GM10248 (cell line): Measurements from ENCODE around the gene PYGM.
A peak's percentile ranks its signal among the peaks of the same experiment; 100 is the strongest.

ENCODE experiments used
- CTCF ChIA-PET: fragments of 300-600 bp; sonication (Branson Sonifier 250); formaldehyde crosslinking; extraction: SDS; loops from one replicate; lab custom pipeline; 2021; ENCODE audit warnings: antibody characterized with exemption; lab: Yijun Ruan, JAX
- POLR2A ChIA-PET: fragments of 350-650 bp; sonication (Branson Sonifier 250); formaldehyde crosslinking; extraction: SDS; loops from one replicate; lab custom pipeline; 2020; ENCODE audit warnings: antibody characterized with exemption; lab: Yijun Ruan, JAX
- DNase-seq: peaks from one replicate; pipeline ENCODE4 v3.0.0; 2012; ENCODE audit errors: extremely low spot score
- TF ChIP-seq, protein P1 (sequence below): IDR thresholded peaks from 2 replicates; pipeline ENCODE4 v1.5.1; 2012; ENCODE audit warnings: mild to moderate bottlenecking, low read depth; ENCODE audit errors: extremely low read depth, missing control alignments, control extremely low read depth

The PYGM gene

GRCh38 chr11:64770120-64770519 is 10.3 kb upstream of the PYGM start:
- CTCF ChIA-PET = interaction anchor here (2.4 kb wide), 1 partner anchor 23 kb away, joined by 7 read pairs; no protein-coding TSS in a partner anchor
- DNase-seq = no peak
- TF ChIP-seq, protein P1, sequence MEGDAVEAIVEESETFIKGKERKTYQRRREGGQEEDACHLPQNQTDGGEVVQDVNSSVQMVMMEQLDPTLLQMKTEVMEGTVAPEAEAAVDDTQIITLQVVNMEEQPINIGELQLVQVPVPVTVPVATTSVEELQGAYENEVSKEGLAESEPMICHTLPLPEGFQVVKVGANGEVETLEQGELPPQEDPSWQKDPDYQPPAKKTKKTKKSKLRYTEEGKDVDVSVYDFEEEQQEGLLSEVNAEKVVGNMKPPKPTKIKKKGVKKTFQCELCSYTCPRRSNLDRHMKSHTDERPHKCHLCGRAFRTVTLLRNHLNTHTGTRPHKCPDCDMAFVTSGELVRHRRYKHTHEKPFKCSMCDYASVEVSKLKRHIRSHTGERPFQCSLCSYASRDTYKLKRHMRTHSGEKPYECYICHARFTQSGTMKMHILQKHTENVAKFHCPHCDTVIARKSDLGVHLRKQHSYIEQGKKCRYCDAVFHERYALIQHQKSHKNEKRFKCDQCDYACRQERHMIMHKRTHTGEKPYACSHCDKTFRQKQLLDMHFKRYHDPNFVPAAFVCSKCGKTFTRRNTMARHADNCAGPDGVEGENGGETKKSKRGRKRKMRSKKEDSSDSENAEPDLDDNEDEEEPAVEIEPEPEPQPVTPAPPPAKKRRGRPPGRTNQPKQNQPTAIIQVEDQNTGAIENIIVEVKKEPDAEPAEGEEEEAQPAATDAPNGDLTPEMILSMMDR = no peak
- POLR2A ChIA-PET = interaction anchor here (1.0 to 1.6 kb wide), 2 partner anchors 9 to 10 kb away, joined by 3 to 4 read pairs; no protein-coding TSS in a partner anchor

DNA sequence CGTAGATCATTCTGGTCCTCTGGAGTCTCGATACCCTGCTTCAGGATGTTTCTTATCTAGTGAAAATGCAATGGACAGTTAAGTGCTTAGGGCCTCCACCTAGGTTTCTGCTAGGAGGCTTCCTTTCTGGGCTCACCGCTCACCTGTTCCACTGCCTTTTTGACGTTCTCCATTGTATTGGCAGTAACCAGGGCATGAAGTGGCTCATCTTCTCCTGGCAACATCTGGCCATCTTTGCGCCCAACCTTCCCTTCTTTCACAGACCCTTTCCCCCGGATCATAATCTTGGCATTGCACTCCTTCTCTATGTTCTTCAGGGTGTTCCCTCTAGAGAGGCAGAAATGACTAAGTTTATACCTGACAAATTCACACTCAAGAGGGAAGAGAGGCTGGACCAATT is 9.5 kb upstream of the PYGM start:
- no peak for DNase-seq
- ChIA-PET POLR2A (interaction anchor here (0.6 kb wide), 1 partner anchor 81 kb away, joined by 3 read pairs; no protein-coding TSS in a partner anchor), CTCF (interaction anchor here (1.0 kb wide), 1 partner anchor 22 kb away, joined by 3 read pairs; no protein-coding TSS in a partner anchor)
- TF ChIP-seq, protein P1 = no peak

GRCh38 chr11:64768300-64768694 is 8.5 kb upstream of the PYGM start:
- TF ChIP-seq, protein P1 = no peak
- ChIA-PET CTCF (interaction anchor here (0.7 to 1.9 kb wide), 11 partner anchors 8 to 104 kb away, joined by 3 to 9 read pairs (median 3); partner anchors contain the start of genes MAP4K2, PYGM, RASGRP2 and SF1), POLR2A (interaction anchor here (1.2 kb wide), 1 partner anchor 10 kb away, joined by 3 read pairs; no protein-coding TSS in a partner anchor)
- DNase-seq = no peak

DNA sequence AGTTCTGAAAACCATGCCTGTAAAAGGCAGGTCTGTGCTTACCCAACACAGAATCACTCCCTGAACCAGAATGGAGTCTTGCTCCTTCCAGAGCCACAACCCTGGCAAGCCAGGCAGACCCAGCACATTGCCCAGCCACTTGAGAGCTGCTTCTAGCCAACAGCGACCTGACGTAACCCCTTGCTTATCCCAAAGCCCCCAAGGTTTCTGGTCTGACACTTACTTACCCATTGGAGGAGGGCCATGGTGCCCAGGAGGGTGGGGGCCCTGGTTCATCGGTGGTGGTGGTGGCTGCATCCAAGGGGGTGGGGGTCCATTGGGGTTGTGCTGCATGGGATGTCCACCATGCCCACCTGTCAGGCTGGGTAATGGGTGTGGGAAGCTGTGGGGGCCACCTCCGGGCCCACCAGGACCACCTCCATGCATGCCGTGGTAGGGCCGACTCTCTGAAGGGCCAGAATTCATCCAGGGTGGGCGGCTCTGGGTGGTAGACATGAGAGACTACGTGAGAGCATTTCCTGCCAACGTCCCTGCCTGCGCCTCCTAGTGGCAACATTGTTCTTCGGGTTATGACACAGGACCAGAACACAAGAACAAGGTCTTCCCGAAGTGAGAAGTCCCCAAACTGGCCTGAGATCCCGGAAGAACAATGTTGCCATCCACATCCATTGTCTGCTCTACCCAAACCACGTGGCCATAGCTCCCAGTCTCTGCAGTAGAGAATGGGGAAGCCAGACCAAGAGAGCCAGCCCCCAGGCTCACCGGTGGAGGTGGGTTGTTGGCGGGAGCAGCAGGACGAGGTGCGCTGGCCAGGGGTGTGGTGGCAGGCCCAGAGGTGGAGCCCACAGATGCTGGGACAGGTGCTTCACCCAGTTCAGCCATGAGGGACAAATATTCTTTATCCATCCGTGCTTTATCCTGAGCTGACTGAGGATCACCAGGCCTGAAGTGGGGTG is 7.8 kb upstream of the PYGM start:
- TF ChIP-seq, protein P1 = peak; percentile 66
- DNase-seq = peak; percentile 50
- CTCF ChIA-PET = interaction anchor here (0.7 to 1.9 kb wide), 11 partner anchors 8 to 105 kb away, joined by 3 to 9 read pairs (median 3); partner anchors contain the start of genes MAP4K2, PYGM, RASGRP2 and SF1
- POLR2A ChIA-PET = interaction anchor here (1.2 kb wide), 1 partner anchor 11 kb away, joined by 3 read pairs; no protein-coding TSS in a partner anchor

DNA sequence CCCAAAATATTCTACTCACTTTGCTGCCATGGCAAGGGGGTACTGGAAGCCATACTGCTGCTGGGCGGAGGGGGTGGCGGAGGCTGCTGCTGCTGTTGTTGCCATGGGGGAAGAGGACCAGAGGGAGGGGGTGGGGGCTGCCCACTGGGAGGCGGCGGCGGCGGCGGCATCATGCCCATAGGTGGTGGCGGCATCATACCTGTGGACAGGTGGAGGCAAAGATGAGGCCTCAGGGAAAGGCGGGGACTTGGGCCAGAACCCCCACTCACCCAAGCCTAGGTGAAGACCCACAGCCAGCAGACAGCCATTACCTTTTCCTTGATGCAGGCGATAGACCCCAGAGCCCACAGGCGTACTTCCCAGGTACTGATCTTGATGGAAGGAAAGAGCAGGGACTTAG is 7.1 kb upstream of the PYGM start:
- DNase-seq = no peak
- POLR2A ChIA-PET = interaction anchor here (1.2 kb wide), 1 partner anchor 12 kb away, joined by 3 read pairs; no protein-coding TSS in a partner anchor
- CTCF ChIA-PET = interaction anchor here (0.7 to 1.9 kb wide), 4 partner anchors 7 to 30 kb away, joined by 3 to 9 read pairs (median 4); partner anchors contain the start of gene PYGM
- TF ChIP-seq, protein P1 = no peak

DNA sequence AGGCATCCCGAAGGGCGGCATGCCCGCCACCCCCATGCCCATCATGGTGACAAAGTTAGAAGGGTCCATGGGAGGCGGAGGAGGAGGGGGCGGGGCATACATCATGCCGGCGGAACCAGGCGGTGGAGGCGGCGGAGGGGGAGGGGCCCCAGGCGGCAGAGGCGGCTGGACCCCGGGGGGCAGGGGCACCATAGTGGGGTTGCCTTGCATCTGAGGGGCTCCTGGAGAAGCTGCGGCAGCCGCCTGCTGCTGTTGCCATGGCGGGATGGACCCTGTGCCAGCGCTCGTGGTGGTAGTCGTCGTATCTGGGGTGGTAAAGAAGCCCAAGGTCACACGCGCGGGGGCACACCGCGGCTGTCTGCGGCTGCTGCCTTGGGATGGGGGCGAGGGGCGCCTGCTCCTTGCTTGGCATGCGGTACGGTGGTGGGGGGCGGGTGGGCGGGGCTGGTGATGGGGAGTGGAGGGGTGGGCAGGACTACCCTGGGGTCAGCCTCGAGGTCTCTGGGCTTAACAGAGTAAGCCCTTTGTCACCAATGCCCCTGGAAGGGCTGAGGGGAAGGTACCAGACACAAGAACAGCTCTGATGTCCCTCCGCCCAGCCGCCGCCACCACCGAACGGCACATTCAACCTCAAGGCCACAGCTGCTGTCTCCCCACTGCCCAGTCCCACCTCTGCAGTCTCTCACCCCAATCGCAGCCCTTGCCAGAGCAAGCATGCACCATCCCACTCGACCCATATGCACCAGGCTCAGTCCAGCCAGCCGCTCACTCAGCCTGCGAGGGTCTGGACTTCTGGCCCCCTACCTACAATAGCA is 6.3 kb upstream of the PYGM start:
- TF ChIP-seq, protein P1 = no peak
- POLR2A ChIA-PET = no interaction called here
- CTCF ChIA-PET = interaction anchor here (0.7 kb wide), 1 partner anchor 10 kb away, joined by 3 read pairs; no protein-coding TSS in a partner anchor
- DNase-seq = peak; percentile 6
